A673 (cell line): ENCODE measurements around the gene DNAH3. TPM values are rescaled to one million over a fixed set of nuclear protein-coding genes. Genes with fewer than 3 reads are reported as not detected.

Experiments
- BruUV-seq: library from RNA; stranded (reverse); fragments of 400-500 nt; replicated peaks from 2 replicates; lab custom pipeline; 2021; lab: Mats Ljungman, UMichigan
- CTCF ChIA-PET: fragments of 300-600 bp; sonication (Branson Sonifier 250); formaldehyde crosslinking; loops from one replicate; lab custom pipeline; 2022; ENCODE audit warnings: antibody characterized with exemption; lab: Charles Lee
- POLR2A ChIA-PET: fragments of 300-600 bp; sonication (Branson Sonifier 250); formaldehyde crosslinking; loops from one replicate; lab custom pipeline; 2022; ENCODE audit warnings: antibody characterized with exemption; ENCODE audit not compliant: low non-redundant PET; lab: Charles Lee
- DNase-seq: peaks from one replicate; pipeline ENCODE4 v3.0.0-alpha.2; 2015; ENCODE audit warnings: low spot score
- H3K27ac ChIP-seq: fragments of 200-600 bp; sonication (generic); 2 replicates; pipeline ENCODE4 v1.5.1; 2016; ENCODE audit warnings: mixed run types, low read depth, mild to moderate bottlenecking, mixed read lengths, antibody characterized with exemption, low read length; ENCODE audit not compliant: poor library complexity, severe bottlenecking
- H3K27me3 ChIP-seq: fragments of 200-600 bp; sonication (generic); replicated peaks from 2 replicates; pipeline ENCODE4 v1.6.1; 2017; ENCODE audit warnings: mixed run types, low read depth, mild to moderate bottlenecking, mixed read lengths, antibody characterized with exemption, low read length; ENCODE audit not compliant: insufficient read depth, poor library complexity
- H3K36me3 ChIP-seq: fragments of 200-600 bp; sonication (generic); 2 replicates; pipeline ENCODE4 v1.6.1; 2016; ENCODE audit warnings: mixed run types, mild to moderate bottlenecking, mixed read lengths, antibody characterized with exemption, low read length; ENCODE audit not compliant: insufficient read depth, poor library complexity, severe bottlenecking
- H3K4me1 ChIP-seq: fragments of 200-600 bp; sonication (generic); 2 replicates; pipeline ENCODE4 v1.6.1; 2017; ENCODE audit warnings: mixed run types, mild to moderate bottlenecking, mixed read lengths, antibody characterized with exemption, low read length; ENCODE audit not compliant: insufficient read depth, poor library complexity, severe bottlenecking
- H3K4me3 ChIP-seq: fragments of 200-600 bp; sonication (generic); 2 replicates; pipeline ENCODE4 v1.5.1; 2016; ENCODE audit warnings: low read depth, mixed run types, mild to moderate bottlenecking, mixed read lengths, low read length; ENCODE audit not compliant: poor library complexity, severe bottlenecking
- H3K9me3 ChIP-seq: fragments of 200-600 bp; sonication (generic); 2 replicates; pipeline ENCODE4 v1.6.1; 2016; ENCODE audit warnings: mixed run types, low read depth, mild to moderate bottlenecking, mixed read lengths, antibody characterized with exemption, low read length; ENCODE audit not compliant: poor library complexity, severe bottlenecking
- CTCF ChIP-seq: fragments of 300-800, 200-600 bp; sonication (generic); conservative IDR thresholded peaks from 2 replicates; pipeline ENCODE4 v1.5.1; 2017; ENCODE audit warnings: low read depth, mild to moderate bottlenecking, antibody characterized with exemption, low read length, moderate library complexity, mixed read lengths
- EZH2 ChIP-seq: fragments of 200-600 bp; sonication (generic); IDR thresholded peaks from 2 replicates; pipeline ENCODE4 v1.6.1; 2017; ENCODE audit warnings: borderline replicate concordance, low read depth, mild to moderate bottlenecking, mixed read lengths, antibody characterized with exemption, low read length; ENCODE audit not compliant: poor library complexity, severe bottlenecking
- intact Hi-C: fragments of 100-400 bp; cut with micrococcal nuclease; formaldehyde crosslinking; loops from one replicate; pipeline ENCODE4 v1.10.0; 2022; ENCODE audit not compliant: unreplicated experiment
- total RNA-seq: library from RNA; stranded (reverse); gene quantifications from 2 replicates; pipeline ENCODE4 v1.2.3, GENCODE V29; 2021

DNAH3 gene
- total RNA-seq, 1 experiment from 2014 or later: not detected

- no peaks in the 10 kb centered on the region for H3K4me1 ChIP-seq
- no TSS peak for BruUV-seq
- no peak overlapping the region for H3K4me3 ChIP-seq
- no peaks in the 10 kb centered on the region for H3K36me3 ChIP-seq
- POLR2A ChIA-PET: no interaction called here
- no peak for DNase-seq
- H3K27me3 ChIP-seq: no peaks in the 10 kb centered on the region
- H3K27ac ChIP-seq: no peak overlapping the region
- TF ChIP-seq EZH2 (no peak), CTCF (no peak)
- intact Hi-C loops: no loop called here
- CTCF ChIA-PET: no interaction called here
- H3K9me3 ChIP-seq: no peaks in the 10 kb centered on the region
Observed at GRCh38 chr16:21071741-21072140, 78.9 kb downstream of the DNAH3 start.

GRCh38 chr16:21070564-21070963 is 80.1 kb downstream of the DNAH3 start:
- POLR2A ChIA-PET: no interaction called here
- no peaks in the 10 kb centered on the region for H3K9me3 ChIP-seq
- no TSS peak for BruUV-seq
- H3K36me3 ChIP-seq: no peaks in the 10 kb centered on the region
- no peak overlapping the region for H3K27ac ChIP-seq
- no peaks in the 10 kb centered on the region for H3K27me3 ChIP-seq
- TF ChIP-seq CTCF (no peak), EZH2 (no peak)
- CTCF ChIA-PET: no interaction called here
- intact Hi-C loops: no loop called here
- H3K4me1 ChIP-seq: no peaks in the 10 kb centered on the region
- no peak overlapping the region for H3K4me3 ChIP-seq
- no peak for DNase-seq

- no peak for TF ChIP-seq EZH2
- no peak for TF ChIP-seq CTCF
- no peak overlapping the region for H3K4me3 ChIP-seq
- H3K4me1 ChIP-seq: no peaks in the 10 kb centered on the region
- no peaks in the 10 kb centered on the region for H3K9me3 ChIP-seq
- H3K36me3 ChIP-seq: no peaks in the 10 kb centered on the region
- H3K27ac ChIP-seq: no peak overlapping the region
- H3K27me3 ChIP-seq: no peaks in the 10 kb centered on the region
- no peak for DNase-seq
- intact Hi-C loops: no loop called here
- POLR2A ChIA-PET: no interaction called here
- CTCF ChIA-PET: no interaction called here
- BruUV-seq: no TSS peak
Observed at GRCh38 chr16:21069986-21070385, 80.7 kb downstream of the DNAH3 start.
